Measurements from ENCODE around the gene OR8J3. TPM values are rescaled to one million over a fixed set of nuclear protein-coding genes. Genes with fewer than 3 reads are reported as not detected.
"Not testable (repeated sequence)": the region's sequence is repeated elsewhere in the genome, so short reads cannot be mapped to it uniquely, and the experiment has no call there.

The OR8J3 gene
- polyA plus RNA-seq, 1 of the 3 experiments (the other 2 are of a cell fraction) = not detected

DNA sequence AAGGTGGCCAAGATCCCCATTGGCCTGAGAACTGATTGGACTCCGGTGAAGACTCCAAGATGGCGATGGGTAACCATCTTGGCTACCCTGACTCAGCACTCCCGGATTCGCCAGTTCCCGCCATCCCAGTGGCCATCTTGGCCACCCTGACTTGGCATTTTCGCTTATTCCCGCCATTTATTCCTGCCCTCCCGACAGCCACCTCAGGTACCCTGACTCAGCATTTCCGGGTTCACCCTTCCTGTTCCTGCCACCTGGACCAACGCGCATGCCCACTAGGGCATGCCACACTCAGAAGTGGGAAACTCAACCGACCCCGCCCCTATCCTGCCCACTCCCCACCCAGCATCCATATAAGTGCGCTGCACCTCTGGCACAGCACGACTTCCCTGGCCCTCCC is 12.3 kb upstream of the OR8J3 start:
- ChIA-PET POLR2A (no interaction called here), CTCF (no interaction called here)
- H3K9me2 ChIP-seq = no peaks in the 10 kb centered on the region
- WGBS (ENCODE audit: low lambda C conversion rate) = 8% methylated on average over 15 of the region's 15 CpGs
- no peaks in the 10 kb centered on the region for H4K20me1 ChIP-seq (ENCODE audit: insufficient read depth)
- no peaks in the 10 kb centered on the region for H3F3A ChIP-seq (replicated peaks; ENCODE audit: insufficient read depth)
- no peaks in the 10 kb centered on the region for H3K36me3 ChIP-seq (replicated peaks in 1 of 2; ENCODE audit: control insufficient read depth in 1 of 2, insufficient read depth in 2 of 2, low read length in 1 of 2)
- H3K4me1 ChIP-seq (ENCODE audit: control insufficient read depth in 1 of 2, insufficient read depth in 2 of 2, low read depth in 1 of 2, low read length in 1 of 2) = no peaks in the 10 kb centered on the region
- TF ChIP-seq, protein P1, sequence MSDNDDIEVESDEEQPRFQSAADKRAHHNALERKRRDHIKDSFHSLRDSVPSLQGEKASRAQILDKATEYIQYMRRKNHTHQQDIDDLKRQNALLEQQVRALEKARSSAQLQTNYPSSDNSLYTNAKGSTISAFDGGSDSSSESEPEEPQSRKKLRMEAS (IDR thresholded peaks at IDR 0.05; ENCODE audit: low read depth) = no peak
- TF ChIP-seq RFX5 (IDR thresholded peaks at IDR 0.05; ENCODE audit: low read length) (no peak), MEF2A (IDR thresholded peaks at IDR 0.05; ENCODE audit: borderline replicate concordance, low read depth) (no peak), TCF12 (IDR thresholded peaks at IDR 0.05) (no peak), FOXJ3 (CRISPR knock-in tag; IDR thresholded peaks at IDR 0.05) (no peak)
- TF ChIP-seq, protein P2, sequence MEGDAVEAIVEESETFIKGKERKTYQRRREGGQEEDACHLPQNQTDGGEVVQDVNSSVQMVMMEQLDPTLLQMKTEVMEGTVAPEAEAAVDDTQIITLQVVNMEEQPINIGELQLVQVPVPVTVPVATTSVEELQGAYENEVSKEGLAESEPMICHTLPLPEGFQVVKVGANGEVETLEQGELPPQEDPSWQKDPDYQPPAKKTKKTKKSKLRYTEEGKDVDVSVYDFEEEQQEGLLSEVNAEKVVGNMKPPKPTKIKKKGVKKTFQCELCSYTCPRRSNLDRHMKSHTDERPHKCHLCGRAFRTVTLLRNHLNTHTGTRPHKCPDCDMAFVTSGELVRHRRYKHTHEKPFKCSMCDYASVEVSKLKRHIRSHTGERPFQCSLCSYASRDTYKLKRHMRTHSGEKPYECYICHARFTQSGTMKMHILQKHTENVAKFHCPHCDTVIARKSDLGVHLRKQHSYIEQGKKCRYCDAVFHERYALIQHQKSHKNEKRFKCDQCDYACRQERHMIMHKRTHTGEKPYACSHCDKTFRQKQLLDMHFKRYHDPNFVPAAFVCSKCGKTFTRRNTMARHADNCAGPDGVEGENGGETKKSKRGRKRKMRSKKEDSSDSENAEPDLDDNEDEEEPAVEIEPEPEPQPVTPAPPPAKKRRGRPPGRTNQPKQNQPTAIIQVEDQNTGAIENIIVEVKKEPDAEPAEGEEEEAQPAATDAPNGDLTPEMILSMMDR (IDR thresholded peaks at IDR 0.05) = no peak
- TF ChIP-seq, protein P3, sequence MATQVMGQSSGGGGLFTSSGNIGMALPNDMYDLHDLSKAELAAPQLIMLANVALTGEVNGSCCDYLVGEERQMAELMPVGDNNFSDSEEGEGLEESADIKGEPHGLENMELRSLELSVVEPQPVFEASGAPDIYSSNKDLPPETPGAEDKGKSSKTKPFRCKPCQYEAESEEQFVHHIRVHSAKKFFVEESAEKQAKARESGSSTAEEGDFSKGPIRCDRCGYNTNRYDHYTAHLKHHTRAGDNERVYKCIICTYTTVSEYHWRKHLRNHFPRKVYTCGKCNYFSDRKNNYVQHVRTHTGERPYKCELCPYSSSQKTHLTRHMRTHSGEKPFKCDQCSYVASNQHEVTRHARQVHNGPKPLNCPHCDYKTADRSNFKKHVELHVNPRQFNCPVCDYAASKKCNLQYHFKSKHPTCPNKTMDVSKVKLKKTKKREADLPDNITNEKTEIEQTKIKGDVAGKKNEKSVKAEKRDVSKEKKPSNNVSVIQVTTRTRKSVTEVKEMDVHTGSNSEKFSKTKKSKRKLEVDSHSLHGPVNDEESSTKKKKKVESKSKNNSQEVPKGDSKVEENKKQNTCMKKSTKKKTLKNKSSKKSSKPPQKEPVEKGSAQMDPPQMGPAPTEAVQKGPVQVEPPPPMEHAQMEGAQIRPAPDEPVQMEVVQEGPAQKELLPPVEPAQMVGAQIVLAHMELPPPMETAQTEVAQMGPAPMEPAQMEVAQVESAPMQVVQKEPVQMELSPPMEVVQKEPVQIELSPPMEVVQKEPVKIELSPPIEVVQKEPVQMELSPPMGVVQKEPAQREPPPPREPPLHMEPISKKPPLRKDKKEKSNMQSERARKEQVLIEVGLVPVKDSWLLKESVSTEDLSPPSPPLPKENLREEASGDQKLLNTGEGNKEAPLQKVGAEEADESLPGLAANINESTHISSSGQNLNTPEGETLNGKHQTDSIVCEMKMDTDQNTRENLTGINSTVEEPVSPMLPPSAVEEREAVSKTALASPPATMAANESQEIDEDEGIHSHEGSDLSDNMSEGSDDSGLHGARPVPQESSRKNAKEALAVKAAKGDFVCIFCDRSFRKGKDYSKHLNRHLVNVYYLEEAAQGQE (IDR thresholded peaks at IDR 0.05; ENCODE audit: low read depth, low read length) = no peak
- TF ChIP-seq, protein P4, sequence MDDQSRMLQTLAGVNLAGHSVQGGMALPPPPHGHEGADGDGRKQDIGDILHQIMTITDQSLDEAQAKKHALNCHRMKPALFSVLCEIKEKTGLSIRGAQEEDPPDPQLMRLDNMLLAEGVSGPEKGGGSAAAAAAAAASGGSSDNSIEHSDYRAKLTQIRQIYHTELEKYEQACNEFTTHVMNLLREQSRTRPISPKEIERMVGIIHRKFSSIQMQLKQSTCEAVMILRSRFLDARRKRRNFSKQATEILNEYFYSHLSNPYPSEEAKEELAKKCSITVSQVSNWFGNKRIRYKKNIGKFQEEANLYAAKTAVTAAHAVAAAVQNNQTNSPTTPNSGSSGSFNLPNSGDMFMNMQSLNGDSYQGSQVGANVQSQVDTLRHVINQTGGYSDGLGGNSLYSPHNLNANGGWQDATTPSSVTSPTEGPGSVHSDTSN (IDR thresholded peaks at IDR 0.05) = no peak
- no peak overlapping the region for H3K27ac ChIP-seq (ENCODE audit: low read depth in 2 of 2, low read length in 1 of 2)
- H3K9me3 ChIP-seq = no peaks in the 10 kb centered on the region
- no peaks in the 10 kb centered on the region for H3K27me3 ChIP-seq (ENCODE audit: insufficient read depth)
- H2AFZ ChIP-seq (ENCODE audit: low read depth) = no peak overlapping the region
- no peak for DNase-seq
- H3K9ac ChIP-seq = no peak overlapping the region
- H3K4me3 ChIP-seq (ENCODE audit: low read depth in 2 of 2, low read length in 1 of 2) = no peak overlapping the region
- no peak overlapping the region for H3K4me2 ChIP-seq
- H3K79me2 ChIP-seq (ENCODE audit: insufficient read depth) = no peaks in the 10 kb centered on the region

DNA sequence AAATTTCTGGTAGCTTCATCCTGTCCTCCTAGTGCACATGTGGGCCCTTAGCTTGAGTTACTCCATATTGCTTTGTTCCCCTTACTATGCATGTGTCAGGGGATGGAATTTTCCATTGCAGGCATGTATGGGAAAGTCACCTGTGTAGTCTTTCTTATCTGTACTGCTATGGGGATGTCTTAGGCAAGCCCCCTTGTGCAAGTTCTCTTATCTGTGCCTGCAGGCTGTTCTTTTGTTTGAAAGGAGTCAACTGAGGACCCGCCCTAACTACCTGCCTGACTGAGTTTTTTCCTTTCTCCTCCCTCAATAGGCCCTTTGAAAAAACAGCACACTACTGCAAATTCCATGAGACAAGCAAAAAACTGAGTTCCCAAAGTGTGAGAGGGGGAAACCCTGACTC is 11.4 kb upstream of the OR8J3 start:
- CTCF ChIA-PET = no interaction called here
- TF ChIP-seq GATA2 (CRISPR knock-in tag; IDR thresholded peaks at IDR 0.05) = no peak
- no peak for TF ChIP-seq FOXM1 (IDR thresholded peaks at IDR 0.05; ENCODE audit: low read depth)
- no peak for TF ChIP-seq GABPA (IDR thresholded peaks at IDR 0.05; ENCODE audit: low read depth)
- TF ChIP-seq, protein P2 (IDR thresholded peaks at IDR 0.05) = no peak
- no peak for TF ChIP-seq TCF12 (IDR thresholded peaks at IDR 0.05)
- TF ChIP-seq TEAD4 (IDR thresholded peaks at IDR 0.05; ENCODE audit: borderline replicate concordance, insufficient read depth) = no peak
- Histone ChIP-seq H3F3A (replicated peaks; ENCODE audit: insufficient read depth) (no peaks in the 10 kb centered on the region), H3K4me2 (no peak overlapping the region), H3K36me3 (replicated peaks in 1 of 2; ENCODE audit: control insufficient read depth in 1 of 2, insufficient read depth in 2 of 2, low read length in 1 of 2) (no peaks in the 10 kb centered on the region), H3K79me2 (ENCODE audit: insufficient read depth) (no peaks in the 10 kb centered on the region), H3K9me3 (no peaks in the 10 kb centered on the region), H3K27ac (ENCODE audit: low read depth in 2 of 2, low read length in 1 of 2) (no peak overlapping the region), H3K27me3 (ENCODE audit: insufficient read depth) (no peaks in the 10 kb centered on the region), H3K9me2 (no peaks in the 10 kb centered on the region), H4K20me1 (ENCODE audit: insufficient read depth) (no peaks in the 10 kb centered on the region), H3K4me3 (ENCODE audit: low read depth in 2 of 2, low read length in 1 of 2) (no peak overlapping the region), H3K9ac (no peak overlapping the region), H2AFZ (ENCODE audit: low read depth) (no peak overlapping the region), H3K4me1 (ENCODE audit: control insufficient read depth in 1 of 2, insufficient read depth in 2 of 2, low read depth in 1 of 2, low read length in 1 of 2) (no peaks in the 10 kb centered on the region)
- 0% methylated on average over 1 of the region's 1 CpG for WGBS (ENCODE audit: low lambda C conversion rate)
- no peak for DNase-seq
- POLR2A ChIA-PET = no interaction called here

DNA sequence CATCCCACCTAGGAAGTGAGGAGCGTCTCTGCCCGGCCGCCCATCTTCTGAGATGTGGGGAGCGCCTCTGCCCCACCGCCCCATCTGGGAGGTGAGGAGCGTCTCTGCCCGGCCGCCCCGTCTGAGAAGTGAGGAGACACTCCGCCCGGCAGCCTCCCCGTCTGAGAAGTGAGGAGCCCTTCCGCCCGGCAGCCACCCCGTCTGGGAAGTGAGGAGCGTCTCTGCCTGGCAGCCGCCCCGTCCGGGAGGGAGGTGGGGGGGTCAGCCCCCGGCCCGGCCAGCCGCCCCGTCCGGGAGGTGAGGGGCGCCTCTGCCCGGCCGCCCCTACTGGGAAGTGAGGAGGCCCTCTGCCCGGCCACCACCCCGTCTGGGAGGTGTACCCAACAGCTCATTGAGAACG is 3.7 kb upstream of the OR8J3 start:
- H3K27me3 ChIP-seq (ENCODE audit: insufficient read depth); H2AFZ ChIP-seq (ENCODE audit: low read depth); H3F3A ChIP-seq (replicated peaks; ENCODE audit: insufficient read depth); H3K36me3 ChIP-seq (replicated peaks in 1 of 2; ENCODE audit: control insufficient read depth in 1 of 2, insufficient read depth in 2 of 2, low read length in 1 of 2); CTCF ChIA-PET; H3K9me3 ChIP-seq; POLR2A ChIA-PET; H3K4me3 ChIP-seq (ENCODE audit: low read depth in 2 of 2, low read length in 1 of 2); H3K4me2 ChIP-seq; H3K79me2 ChIP-seq (ENCODE audit: insufficient read depth); H3K9me2 ChIP-seq; H3K9ac ChIP-seq; H4K20me1 ChIP-seq (ENCODE audit: insufficient read depth); H3K4me1 ChIP-seq (ENCODE audit: control insufficient read depth in 1 of 2, insufficient read depth in 2 of 2, low read depth in 1 of 2, low read length in 1 of 2); H3K27ac ChIP-seq (ENCODE audit: low read depth in 2 of 2, low read length in 1 of 2); DNase-seq: not testable (repeated sequence)
- WGBS (ENCODE audit: low lambda C conversion rate) = 42% methylated on average over 8 of the region's 30 CpGs

Measured in SK-N-SH (cell line).